GM12875 (cell line): ENCODE measurements around the gene PRDM8.

Experiments
- H3K4me3 ChIP-seq: one replicate; pipeline ENCODE4 v1.5.1; 2011; ENCODE audit warnings: low read depth, low read length, control low read depth
- TF ChIP-seq, protein P1 (sequence below): IDR thresholded peaks from 2 replicates; pipeline ENCODE4 v1.5.1; 2011; ENCODE audit warnings: low read depth, mild to moderate bottlenecking, control low read depth, inconsistent platforms, low read length, moderate library complexity, borderline replicate concordance; ENCODE audit not compliant: insufficient read depth

PRDM8 gene

DNA sequence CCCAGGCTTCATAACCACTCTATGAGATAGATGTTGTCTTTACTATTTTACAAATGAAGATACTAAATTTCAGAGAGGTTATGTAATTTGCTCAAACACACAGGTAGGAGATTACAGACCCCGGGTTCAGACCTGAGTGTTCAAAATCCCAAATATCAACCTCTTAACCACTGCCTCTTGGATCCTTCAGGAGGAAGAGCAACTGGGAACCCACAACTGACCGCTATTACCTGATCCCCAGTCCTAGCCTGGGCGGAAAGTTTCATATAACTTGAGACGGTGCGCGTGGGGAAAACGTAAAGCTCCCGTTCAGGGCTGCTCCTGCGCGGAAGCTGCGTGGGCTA, 8.9 kb upstream of the PRDM8 start:
- TF ChIP-seq, protein P1, sequence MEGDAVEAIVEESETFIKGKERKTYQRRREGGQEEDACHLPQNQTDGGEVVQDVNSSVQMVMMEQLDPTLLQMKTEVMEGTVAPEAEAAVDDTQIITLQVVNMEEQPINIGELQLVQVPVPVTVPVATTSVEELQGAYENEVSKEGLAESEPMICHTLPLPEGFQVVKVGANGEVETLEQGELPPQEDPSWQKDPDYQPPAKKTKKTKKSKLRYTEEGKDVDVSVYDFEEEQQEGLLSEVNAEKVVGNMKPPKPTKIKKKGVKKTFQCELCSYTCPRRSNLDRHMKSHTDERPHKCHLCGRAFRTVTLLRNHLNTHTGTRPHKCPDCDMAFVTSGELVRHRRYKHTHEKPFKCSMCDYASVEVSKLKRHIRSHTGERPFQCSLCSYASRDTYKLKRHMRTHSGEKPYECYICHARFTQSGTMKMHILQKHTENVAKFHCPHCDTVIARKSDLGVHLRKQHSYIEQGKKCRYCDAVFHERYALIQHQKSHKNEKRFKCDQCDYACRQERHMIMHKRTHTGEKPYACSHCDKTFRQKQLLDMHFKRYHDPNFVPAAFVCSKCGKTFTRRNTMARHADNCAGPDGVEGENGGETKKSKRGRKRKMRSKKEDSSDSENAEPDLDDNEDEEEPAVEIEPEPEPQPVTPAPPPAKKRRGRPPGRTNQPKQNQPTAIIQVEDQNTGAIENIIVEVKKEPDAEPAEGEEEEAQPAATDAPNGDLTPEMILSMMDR = no peak
- H3K4me3 ChIP-seq = no peak overlapping the region

DNA sequence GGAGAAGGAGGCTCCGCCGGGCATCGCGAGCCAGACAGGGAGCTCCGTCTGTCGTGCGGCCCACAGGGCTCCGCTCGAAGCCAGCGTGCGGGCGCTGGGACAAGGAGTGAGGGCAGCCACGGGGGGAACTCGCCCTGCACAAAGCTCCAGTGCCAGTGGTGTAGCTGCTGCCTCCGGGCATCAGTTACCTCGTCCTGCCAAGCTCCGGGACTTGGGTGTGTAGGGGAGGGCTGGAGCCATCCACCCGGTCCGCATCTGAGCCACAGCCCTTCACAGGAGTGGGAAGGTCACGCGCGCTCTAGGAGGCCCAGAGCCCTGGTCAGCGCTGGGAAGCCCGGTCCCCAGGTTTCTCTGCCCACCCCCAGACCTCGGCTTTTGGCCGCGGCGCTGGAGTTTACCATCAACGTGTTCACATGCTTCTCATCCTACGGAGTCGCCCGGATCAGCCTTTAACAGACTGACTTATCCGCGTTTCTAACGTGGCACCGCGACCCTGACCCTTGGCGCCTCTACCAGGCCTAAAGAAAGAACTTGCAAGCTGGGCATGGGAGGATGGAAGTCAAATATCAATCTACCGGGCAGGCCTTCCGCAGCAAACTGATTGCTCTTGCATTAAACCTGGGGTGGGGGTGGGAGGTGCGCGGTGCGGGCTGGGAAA, 8.4 kb upstream of the PRDM8 start:
- TF ChIP-seq, protein P1 = no peak
- no peak overlapping the region for H3K4me3 ChIP-seq

DNA sequence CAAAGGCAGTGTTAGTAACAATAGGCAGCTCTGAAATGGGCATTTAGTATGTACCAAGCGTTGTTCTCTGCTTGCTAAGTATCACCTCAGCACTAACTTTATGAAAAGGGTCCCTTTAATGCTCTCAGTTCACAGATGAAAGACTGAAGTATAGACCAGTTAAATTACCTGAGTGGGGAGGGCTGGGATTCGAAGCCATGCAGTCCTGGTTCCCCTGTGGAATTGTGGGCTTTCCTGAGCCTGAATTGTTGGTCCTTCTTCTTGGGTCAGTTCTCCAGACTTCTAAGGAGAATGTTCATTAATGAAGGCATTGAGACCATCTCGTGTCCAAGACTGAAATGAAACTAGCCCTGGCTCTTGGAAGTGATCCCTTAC, 7.7 kb upstream of the PRDM8 start:
- H3K4me3 ChIP-seq = no peak overlapping the region
- TF ChIP-seq, protein P1 = no peak

DNA sequence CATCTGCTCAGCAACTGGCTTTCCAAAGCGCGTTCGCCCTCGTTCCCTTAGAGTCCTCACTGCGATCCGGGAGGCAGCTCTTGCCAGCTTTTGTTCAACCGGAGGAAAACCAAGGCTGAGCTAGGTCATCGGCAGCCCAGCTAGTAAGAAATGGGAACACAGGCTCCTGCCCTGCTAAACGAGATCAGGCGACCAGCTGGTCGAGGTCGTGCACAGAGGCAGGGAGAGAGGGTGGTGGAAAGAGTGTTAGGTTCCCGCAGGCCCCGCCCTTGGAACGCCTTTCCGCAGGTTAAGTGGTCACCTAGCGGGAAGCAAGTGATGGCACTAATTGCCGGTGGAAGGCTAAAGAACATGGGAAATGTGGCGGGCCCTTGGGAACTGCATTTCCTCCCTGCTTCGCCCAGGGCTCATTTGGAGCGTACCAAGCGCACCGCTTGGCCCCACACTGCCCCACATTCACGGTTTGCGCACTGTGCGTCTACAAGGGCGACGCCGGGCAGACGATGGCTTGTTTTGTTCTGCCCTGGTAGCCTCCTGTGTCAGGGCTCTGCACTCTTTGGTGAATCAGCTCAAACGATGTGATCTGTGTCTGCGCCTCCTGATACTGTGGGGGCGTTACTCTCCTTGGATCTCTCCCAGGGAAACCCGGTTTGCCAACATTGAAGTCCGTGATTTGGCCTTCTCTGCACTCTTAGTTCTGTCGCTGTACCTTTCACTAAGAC, 7.2 kb upstream of the PRDM8 start:
- TF ChIP-seq, protein P1 = no peak
- H3K4me3 ChIP-seq = no peak overlapping the region

DNA sequence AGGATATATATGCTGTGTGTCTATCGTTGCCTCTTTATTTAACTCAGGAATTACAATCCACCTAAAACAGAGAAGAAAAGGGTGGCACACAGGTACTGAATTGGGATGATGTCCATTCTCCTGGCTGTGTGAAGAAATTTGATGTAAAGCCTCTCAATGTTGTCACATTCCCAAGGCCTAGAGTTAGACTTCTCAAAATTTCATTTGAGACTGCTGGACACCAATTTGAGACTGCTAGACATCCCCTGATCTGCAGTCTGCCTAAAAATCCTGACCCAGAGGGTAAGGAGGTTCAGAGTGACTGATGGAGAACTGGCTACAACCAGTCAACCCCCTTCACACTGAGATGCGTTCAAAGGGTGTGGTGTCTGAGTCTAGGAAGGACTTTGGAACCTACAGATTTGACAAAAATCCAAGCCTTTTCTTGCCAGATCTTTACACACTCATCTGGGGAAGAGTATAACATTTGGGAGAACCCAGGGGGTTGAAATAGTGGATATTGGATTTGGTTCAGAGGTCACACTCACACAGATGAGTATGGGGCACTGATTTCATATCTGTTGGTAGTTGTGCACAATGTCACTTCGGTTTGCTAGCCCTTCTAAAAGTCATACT, 4.9 kb upstream of the PRDM8 start:
- TF ChIP-seq, protein P1 = no peak
- H3K4me3 ChIP-seq = no peak overlapping the region

DNA sequence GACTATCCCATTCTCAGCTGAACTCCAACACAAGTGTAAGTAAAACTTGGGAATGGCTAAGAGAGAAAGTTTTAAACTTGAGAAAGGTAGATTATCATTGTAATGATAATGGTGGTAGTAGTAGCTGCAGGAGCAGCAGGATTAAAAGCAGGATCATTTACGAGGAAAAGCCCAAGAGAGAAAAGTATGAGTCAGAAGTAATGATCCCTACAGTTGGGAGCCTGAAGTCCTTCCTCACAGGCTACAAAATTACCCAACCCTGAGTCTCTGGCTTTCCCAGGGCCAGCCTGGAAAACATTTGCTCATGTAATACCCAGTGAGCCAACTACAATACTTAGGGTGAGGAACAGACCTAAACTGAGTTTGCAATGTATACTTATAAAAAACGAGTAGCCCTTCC, 4.4 kb upstream of the PRDM8 start:
- TF ChIP-seq, protein P1 = no peak
- H3K4me3 ChIP-seq = no peak overlapping the region

DNA sequence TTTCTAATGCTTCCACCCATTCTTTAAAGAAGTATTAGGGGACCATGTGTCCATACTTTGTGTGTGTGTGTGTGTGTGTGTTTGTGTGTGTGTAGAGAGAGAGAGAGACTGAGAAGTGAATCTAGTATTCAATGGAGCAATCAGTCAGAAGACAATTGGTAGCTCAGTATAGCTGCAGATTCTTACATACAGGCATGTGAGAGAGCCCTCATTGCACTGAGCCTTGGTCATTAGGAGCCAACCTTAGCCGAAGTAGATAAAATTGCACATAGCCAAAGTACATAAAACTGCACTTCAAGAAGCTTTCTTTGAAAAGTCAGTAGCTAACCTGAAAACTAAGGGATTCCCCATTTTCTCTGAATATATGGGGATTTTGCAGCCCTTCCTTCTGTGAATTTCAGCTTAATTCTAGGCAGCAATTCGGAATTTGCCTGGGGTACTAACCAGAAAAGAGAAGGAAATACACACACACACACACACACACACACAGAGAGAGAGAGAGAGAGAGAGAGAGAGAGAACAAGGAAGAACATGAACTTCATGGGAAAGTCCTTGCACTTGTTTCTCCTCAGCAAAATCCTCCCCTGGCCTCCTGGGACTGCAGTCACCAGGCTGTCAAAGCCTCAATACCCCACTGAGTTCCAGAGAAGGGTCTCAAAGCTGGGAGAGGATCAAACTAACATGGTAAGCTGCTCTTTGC, 1.7 kb upstream of the PRDM8 start:
- TF ChIP-seq, protein P1 = no peak
- no peak overlapping the region for H3K4me3 ChIP-seq
